ENCODE measurements around the gene PTCH1.

Gene PTCH1

GRCh38 chr9:95516734-95517558 lies at the start of gene PTCH1:
TSS of gene PTCH1 (minus strand) at chr9:95516971.
- H3K27me3 Mint-ChIP-seq, result peaks cover 2% of the 10 kb centered on the region
- H3K4me1 Mint-ChIP-seq, result peaks cover 27% of the 10 kb centered on the region
- peaks cover 5% of the 10 kb centered on the region for H3K9me3 Mint-ChIP-seq
- peak within 1 kb of the TSS; percentile 100 for H3K4me3 Mint-ChIP-seq
- peaks cover 3% of the 10 kb centered on the region for H3K36me3 Mint-ChIP-seq
- peak within 1 kb of the TSS; percentile 96 for H3K27ac Mint-ChIP-seq

GRCh38 chr9:95565982-95566381 lies 49.2 kb upstream of the PTCH1 start:
- H3K9me3 Mint-ChIP-seq, result no peaks in the 10 kb centered on the region
- H3K27me3 Mint-ChIP-seq, result peaks cover 12% of the 10 kb centered on the region
- H3K36me3 Mint-ChIP-seq, result no peaks in the 10 kb centered on the region
- no peak overlapping the region for H3K4me3 Mint-ChIP-seq
- peaks cover 17% of the 10 kb centered on the region for H3K4me1 Mint-ChIP-seq
- no peak overlapping the region for H3K27ac Mint-ChIP-seq

- H3K4me1 Mint-ChIP-seq, result no peaks in the 10 kb centered on the region
Measured at GRCh38 chr9:95561913-95562312, 45.1 kb upstream of the PTCH1 start.

GRCh38 chr9:95557142-95557541 lies 40.4 kb upstream of the PTCH1 start:
- no peaks in the 10 kb centered on the region for H3K36me3 Mint-ChIP-seq
- H3K4me1 Mint-ChIP-seq, result no peaks in the 10 kb centered on the region
- no peak overlapping the region for H3K4me3 Mint-ChIP-seq
- H3K27ac Mint-ChIP-seq, result peak overlapping the region; percentile 25
- peaks cover 15% of the 10 kb centered on the region for H3K27me3 Mint-ChIP-seq
- H3K9me3 Mint-ChIP-seq, result no peaks in the 10 kb centered on the region

More at GRCh38 chr9:95561913-95562312, 45.1 kb upstream of the PTCH1 start:
- Mint-ChIP-seq H3K27ac (no peak overlapping the region), H3K36me3 (no peaks in the 10 kb centered on the region), H3K9me3 (no peaks in the 10 kb centered on the region), H3K4me3 (no peak overlapping the region), H3K27me3 (no peaks in the 10 kb centered on the region)

GRCh38 chr9:95556521-95556920 lies 39.8 kb upstream of the PTCH1 start:
- Mint-ChIP-seq H3K27ac (no peak overlapping the region), H3K4me1 (no peaks in the 10 kb centered on the region), H3K9me3 (no peaks in the 10 kb centered on the region), H3K4me3 (no peak overlapping the region), H3K27me3 (peaks cover 17% of the 10 kb centered on the region), H3K36me3 (no peaks in the 10 kb centered on the region)

GRCh38 chr9:95552814-95553546 lies 36.2 kb upstream of the PTCH1 start:
- H3K27me3 Mint-ChIP-seq, result peaks cover 19% of the 10 kb centered on the region
- H3K4me3 Mint-ChIP-seq, result peak overlapping the region; percentile 43
- H3K36me3 Mint-ChIP-seq, result no peaks in the 10 kb centered on the region
- H3K4me1 Mint-ChIP-seq, result no peaks in the 10 kb centered on the region
- no peak overlapping the region for H3K27ac Mint-ChIP-seq
- no peaks in the 10 kb centered on the region for H3K9me3 Mint-ChIP-seq

- H3K36me3 Mint-ChIP-seq, result no peaks in the 10 kb centered on the region
- H3K4me3 Mint-ChIP-seq, result peak overlapping the region; percentile 43
- peaks cover 19% of the 10 kb centered on the region for H3K27me3 Mint-ChIP-seq
- no peak overlapping the region for H3K27ac Mint-ChIP-seq
- H3K4me1 Mint-ChIP-seq, result no peaks in the 10 kb centered on the region
- H3K9me3 Mint-ChIP-seq, result no peaks in the 10 kb centered on the region
Measured at GRCh38 chr9:95552255-95552654, 35.5 kb upstream of the PTCH1 start.

- no peaks in the 10 kb centered on the region for H3K36me3 Mint-ChIP-seq
- H3K4me1 Mint-ChIP-seq, result no peaks in the 10 kb centered on the region
- no peaks in the 10 kb centered on the region for H3K9me3 Mint-ChIP-seq
- peaks cover 19% of the 10 kb centered on the region for H3K27me3 Mint-ChIP-seq
- no peak overlapping the region for H3K27ac Mint-ChIP-seq
- H3K4me3 Mint-ChIP-seq, result no peak overlapping the region
Measured at GRCh38 chr9:95551406-95551805, 34.6 kb upstream of the PTCH1 start.

- H3K4me3 Mint-ChIP-seq, result no peak overlapping the region
- peaks cover 2% of the 10 kb centered on the region for H3K36me3 Mint-ChIP-seq
- no peaks in the 10 kb centered on the region for H3K4me1 Mint-ChIP-seq
- H3K9me3 Mint-ChIP-seq, result no peaks in the 10 kb centered on the region
- H3K27ac Mint-ChIP-seq, result no peak overlapping the region
- H3K27me3 Mint-ChIP-seq, result peaks cover 3% of the 10 kb centered on the region
Measured at GRCh38 chr9:95545831-95546567, 29.2 kb upstream of the PTCH1 start.

GRCh38 chr9:95533996-95534680 lies 17.4 kb upstream of the PTCH1 start:
- Mint-ChIP-seq H3K4me3 (no peak overlapping the region), H3K9me3 (no peaks in the 10 kb centered on the region), H3K4me1 (no peaks in the 10 kb centered on the region), H3K27me3 (peaks cover 6% of the 10 kb centered on the region), H3K27ac (no peak overlapping the region), H3K36me3 (no peaks in the 10 kb centered on the region)

- no peaks in the 10 kb centered on the region for H3K9me3 Mint-ChIP-seq
- no peak overlapping the region for H3K4me3 Mint-ChIP-seq
- H3K4me1 Mint-ChIP-seq, result no peaks in the 10 kb centered on the region
- H3K27me3 Mint-ChIP-seq, result peaks cover 11% of the 10 kb centered on the region
- no peak overlapping the region for H3K27ac Mint-ChIP-seq
- no peaks in the 10 kb centered on the region for H3K36me3 Mint-ChIP-seq
Measured at GRCh38 chr9:95529910-95530309, 13.1 kb upstream of the PTCH1 start.

GRCh38 chr9:95528908-95529502 lies 12.2 kb upstream of the PTCH1 start:
- H3K4me3 Mint-ChIP-seq, result no peak overlapping the region
- H3K4me1 Mint-ChIP-seq, result no peaks in the 10 kb centered on the region
- peaks cover 11% of the 10 kb centered on the region for H3K27me3 Mint-ChIP-seq
- H3K27ac Mint-ChIP-seq, result no peak overlapping the region
- H3K9me3 Mint-ChIP-seq, result no peaks in the 10 kb centered on the region
- no peaks in the 10 kb centered on the region for H3K36me3 Mint-ChIP-seq

GRCh38 chr9:95522871-95523370 lies 6.2 kb upstream of the PTCH1 start:
- Mint-ChIP-seq H3K4me1 (no peaks in the 10 kb centered on the region), H3K9me3 (peaks cover 5% of the 10 kb centered on the region), H3K27me3 (peaks cover 1% of the 10 kb centered on the region), H3K36me3 (peaks cover 2% of the 10 kb centered on the region), H3K4me3 (no peak overlapping the region), H3K27ac (no peak overlapping the region)

- Mint-ChIP-seq H3K27me3 (no peaks in the 10 kb centered on the region), H3K36me3 (peaks cover 2% of the 10 kb centered on the region), H3K27ac (no peak overlapping the region), H3K9me3 (peaks cover 5% of the 10 kb centered on the region), H3K4me1 (peaks cover under 1% of the 10 kb centered on the region), H3K4me3 (no peak overlapping the region)
Measured at GRCh38 chr9:95521699-95522098, 4.9 kb upstream of the PTCH1 start.

Data from activated naive CD4-positive, alpha-beta T cell treated with anti-CD3 and anti-CD28 coated beads, Interleukin-2, amount 50 U/mL, for 24 hours (primary cell).